ENCODE results near the gene BAZ1B.
"Not testable (repeated sequence)": the region's sequence is repeated elsewhere in the genome, so short reads cannot be mapped to it uniquely, and the experiment has no call there.

The BAZ1B gene

GRCh38 chr7:73429622-73430505 is 92.2 kb downstream of the BAZ1B start:
- DNase-seq (ENCODE audit: low read depth in 2 of 3, low spot score in 2 of 3): no peak

GRCh38 chr7:73429215-73429614 is 92.9 kb downstream of the BAZ1B start:
- DNase-seq (ENCODE audit: low read depth in 2 of 3, low spot score in 2 of 3): no peak

GRCh38 chr7:73427902-73428787 is 93.9 kb downstream of the BAZ1B start:
- no peak for DNase-seq (ENCODE audit: low read depth in 2 of 3, low spot score in 2 of 3)

GRCh38 chr7:73426016-73426415 is 96.1 kb downstream of the BAZ1B start:
- DNase-seq (ENCODE audit: low read depth in 2 of 3, low spot score in 2 of 3): no peak

- no peak for DNase-seq (ENCODE audit: low read depth in 2 of 3, low spot score in 2 of 3)
These were observed 96.6 kb downstream of the BAZ1B start for GRCh38 chr7:73425356-73425983.

GRCh38 chr7:73424489-73424885 is 97.6 kb downstream of the BAZ1B start:
- no peak for DNase-seq (ENCODE audit: low read depth in 2 of 3, low spot score in 2 of 3)

- no peak for DNase-seq (ENCODE audit: low read depth in 2 of 3, low spot score in 2 of 3)
These were observed 98.3 kb downstream of the BAZ1B start for GRCh38 chr7:73423519-73424488.

- DNase-seq (ENCODE audit: low read depth in 2 of 3, low spot score in 2 of 3): not testable (repeated sequence)
These were observed 101.5 kb downstream of the BAZ1B start for GRCh38 chr7:73420610-73421009.

GRCh38 chr7:73420016-73420415 is 102.1 kb downstream of the BAZ1B start:
- DNase-seq (ENCODE audit: low read depth in 2 of 3, low spot score in 2 of 3): not testable (repeated sequence)

GRCh38 chr7:73418113-73418703 is 103.9 kb downstream of the BAZ1B start:
- DNase-seq (ENCODE audit: low read depth in 2 of 3, low spot score in 2 of 3): no peak

- DNase-seq (ENCODE audit: low read depth in 2 of 3, low spot score in 2 of 3): not testable (repeated sequence)
These were observed 111.5 kb downstream of the BAZ1B start for GRCh38 chr7:73410541-73411131.

GRCh38 chr7:73404860-73405259 is 117.2 kb downstream of the BAZ1B start:
- not testable (repeated sequence) for DNase-seq (ENCODE audit: low read depth in 2 of 3, low spot score in 2 of 3)

- DNase-seq (ENCODE audit: low read depth in 2 of 3, low spot score in 2 of 3): peak; percentile 15 to 54 (median 38)
These were observed 122.7 kb downstream of the BAZ1B start for GRCh38 chr7:73399185-73400050.

- no peak for DNase-seq (ENCODE audit: low read depth in 2 of 3, low spot score in 2 of 3)
These were observed 124.4 kb downstream of the BAZ1B start for GRCh38 chr7:73397521-73398281.

GRCh38 chr7:73395538-73396503 is 126.3 kb downstream of the BAZ1B start:
- no peak for DNase-seq (ENCODE audit: low read depth in 2 of 3, low spot score in 2 of 3)

- DNase-seq (ENCODE audit: low read depth in 2 of 3, low spot score in 2 of 3): no peak
These were observed 127.7 kb downstream of the BAZ1B start for GRCh38 chr7:73394422-73394821.

- no peak for DNase-seq (ENCODE audit: low read depth in 2 of 3, low spot score in 2 of 3)
These were observed 130.7 kb downstream of the BAZ1B start for GRCh38 chr7:73391396-73391795.
